ENCODE data around the gene HOXD3.

Gene HOXD3

DNA sequence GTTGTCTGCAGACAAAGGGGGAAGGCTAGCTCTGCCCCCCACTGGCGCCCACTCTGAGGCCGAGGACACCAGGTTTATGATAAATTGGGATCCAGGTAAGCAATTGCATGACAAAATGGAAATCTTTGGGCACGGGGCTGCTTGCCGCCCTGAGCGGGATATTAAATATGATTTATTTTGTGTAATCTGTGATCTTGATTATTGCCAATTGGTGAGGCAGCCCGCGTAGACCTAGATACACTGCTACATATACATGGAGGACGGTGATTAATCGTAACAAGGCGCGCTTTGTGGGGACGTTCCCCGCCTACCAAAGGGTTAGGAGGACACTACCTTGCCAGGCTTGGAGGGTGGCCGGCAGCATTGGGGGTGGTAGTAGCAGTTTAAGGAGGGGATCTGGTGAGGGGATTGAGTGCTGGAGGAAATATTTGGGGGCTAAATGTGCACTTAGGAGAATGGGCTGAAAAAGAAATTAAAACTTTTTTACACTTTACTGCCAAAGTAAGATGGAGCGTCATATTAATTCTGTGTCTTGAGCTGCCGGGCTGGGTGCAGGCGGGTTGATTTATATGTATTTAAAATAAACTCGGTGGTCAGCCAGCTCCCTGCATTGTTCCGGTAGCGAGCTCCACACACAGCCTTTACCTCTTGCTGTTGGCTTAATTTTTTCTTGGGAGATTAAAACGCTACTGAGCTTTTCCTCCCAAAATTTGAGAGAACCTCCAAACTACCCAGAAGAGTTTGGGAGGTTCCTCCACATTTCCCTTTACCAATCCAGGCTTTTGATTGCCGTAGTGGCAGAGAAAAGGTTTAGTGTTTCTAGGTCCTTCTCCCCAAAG, 4.1 kb downstream of the HOXD3 start:
- in situ Hi-C loops (cut with HindIII; ENCODE audit: low sequenced_read_pairs) = no loop called here

DNA sequence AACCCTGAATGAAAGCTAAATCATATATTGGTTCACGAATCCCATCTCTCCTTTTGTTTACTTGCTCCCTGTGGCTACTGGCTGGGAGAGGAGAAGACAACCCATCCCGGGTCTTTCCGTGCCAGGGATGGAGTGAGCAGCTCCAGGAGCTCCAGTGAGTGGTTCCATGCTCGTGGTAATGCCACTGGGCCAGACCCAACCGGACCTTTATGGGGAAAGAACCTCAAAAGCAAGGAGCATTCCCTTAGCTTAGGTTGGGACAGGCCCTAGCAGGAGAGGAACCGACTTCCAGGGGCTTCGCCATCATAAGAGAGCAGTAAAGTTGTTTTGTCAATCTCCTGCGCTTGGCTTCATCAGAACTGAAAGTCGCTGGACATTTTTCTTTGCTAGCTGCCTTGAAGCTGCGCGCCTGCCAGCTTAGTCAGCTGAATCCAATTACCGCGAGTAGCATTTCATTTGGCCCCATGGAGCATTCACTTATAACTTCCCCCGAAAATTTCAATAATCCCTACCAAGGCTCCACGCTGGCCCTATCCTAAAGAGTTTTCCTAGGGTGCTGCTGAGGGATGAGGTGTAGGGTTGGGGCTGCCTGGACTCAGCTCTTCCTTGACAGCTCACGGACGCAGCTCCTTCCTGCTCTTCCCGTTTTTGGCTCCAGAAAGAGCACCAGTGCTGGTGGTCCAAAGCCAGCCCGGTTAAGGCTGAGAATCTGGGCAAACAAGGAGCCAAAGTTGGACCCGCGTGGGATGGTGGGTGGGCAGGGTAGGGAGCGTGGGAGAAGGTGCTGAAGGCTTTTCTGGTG, 4.9 kb downstream of the HOXD3 start:
- in situ Hi-C loops (cut with HindIII; ENCODE audit: low sequenced_read_pairs) = no loop called here

DNA sequence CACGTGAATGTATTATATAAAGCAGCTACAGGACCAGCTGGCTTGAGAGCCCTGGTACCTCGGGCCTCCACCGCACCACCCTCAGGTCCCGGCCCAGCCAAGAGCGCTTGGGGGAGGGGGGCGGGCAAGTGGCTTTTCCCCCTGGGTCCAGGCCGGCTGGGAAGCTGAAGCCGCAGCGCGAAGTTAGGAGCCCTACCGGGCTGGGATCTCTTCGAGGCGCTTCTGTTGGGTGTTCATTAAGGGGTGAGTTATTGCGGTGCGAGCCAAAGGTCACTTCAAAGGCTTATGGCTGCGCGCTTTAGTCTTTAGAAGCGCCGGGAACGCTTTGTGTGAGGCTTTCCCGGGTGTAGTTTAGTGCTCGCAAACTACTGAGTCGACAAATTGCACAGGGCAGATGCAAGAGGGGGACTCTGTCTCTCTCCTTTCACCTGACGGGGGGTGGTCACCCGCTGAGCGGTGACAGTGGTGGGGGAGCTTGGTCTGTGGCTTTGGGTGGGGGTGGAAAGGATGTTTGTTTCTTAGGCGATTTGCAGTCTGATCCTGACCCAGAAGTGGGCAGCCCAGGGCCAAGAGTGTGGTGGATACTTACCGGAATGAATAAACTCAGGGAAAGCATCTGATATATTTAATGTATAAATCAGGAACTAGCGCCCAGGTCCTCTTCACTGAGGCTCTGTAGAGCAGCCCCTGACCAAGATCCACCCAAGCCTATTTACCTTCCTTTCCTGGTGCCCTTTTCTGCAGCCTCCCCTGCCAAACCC, 6.0 kb downstream of the HOXD3 start:
- in situ Hi-C loops (cut with HindIII; ENCODE audit: low sequenced_read_pairs) = no loop called here

DNA sequence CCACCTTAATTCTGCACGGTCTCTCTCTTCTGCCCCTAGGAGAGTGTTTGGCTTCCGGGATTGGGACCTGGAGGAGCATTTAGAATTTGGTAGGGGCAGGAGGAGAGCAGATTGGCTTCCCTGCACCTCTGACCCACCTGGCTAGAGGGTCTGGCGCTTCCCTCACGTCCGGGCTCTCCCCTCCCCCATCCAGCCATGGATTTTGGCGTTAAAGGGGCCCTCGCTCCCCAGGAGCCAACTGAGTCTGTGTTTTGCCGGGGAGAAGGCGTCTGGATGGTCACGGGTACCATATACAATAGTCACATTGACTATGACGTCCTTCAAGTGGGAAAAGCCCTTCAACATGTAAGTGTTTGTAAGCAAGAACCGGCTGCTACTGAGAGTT, 6.6 kb downstream of the HOXD3 start:
- in situ Hi-C loops (cut with HindIII; ENCODE audit: low sequenced_read_pairs) = no loop called here

DNA sequence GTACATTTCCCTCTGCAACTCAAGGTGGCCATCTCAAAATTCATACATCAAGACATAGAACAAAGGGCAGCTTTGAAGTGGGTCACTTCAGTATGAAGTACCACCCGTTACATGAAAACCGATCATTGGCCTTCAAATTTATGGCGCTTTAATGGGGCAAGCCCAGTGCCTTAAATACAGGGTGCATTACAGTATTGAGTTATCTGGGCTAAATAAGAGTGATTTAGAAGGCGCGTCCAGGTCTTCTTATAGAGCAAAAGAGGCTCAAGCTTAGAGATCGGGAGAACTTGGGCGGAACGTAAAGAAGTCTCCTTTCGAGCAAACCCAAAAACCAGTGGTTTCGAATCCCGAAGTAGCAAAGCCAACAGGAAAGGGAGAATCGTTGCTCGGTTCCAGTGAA, 7.1 kb downstream of the HOXD3 start:
- in situ Hi-C loops (cut with HindIII; ENCODE audit: low sequenced_read_pairs) = no loop called here

DNA sequence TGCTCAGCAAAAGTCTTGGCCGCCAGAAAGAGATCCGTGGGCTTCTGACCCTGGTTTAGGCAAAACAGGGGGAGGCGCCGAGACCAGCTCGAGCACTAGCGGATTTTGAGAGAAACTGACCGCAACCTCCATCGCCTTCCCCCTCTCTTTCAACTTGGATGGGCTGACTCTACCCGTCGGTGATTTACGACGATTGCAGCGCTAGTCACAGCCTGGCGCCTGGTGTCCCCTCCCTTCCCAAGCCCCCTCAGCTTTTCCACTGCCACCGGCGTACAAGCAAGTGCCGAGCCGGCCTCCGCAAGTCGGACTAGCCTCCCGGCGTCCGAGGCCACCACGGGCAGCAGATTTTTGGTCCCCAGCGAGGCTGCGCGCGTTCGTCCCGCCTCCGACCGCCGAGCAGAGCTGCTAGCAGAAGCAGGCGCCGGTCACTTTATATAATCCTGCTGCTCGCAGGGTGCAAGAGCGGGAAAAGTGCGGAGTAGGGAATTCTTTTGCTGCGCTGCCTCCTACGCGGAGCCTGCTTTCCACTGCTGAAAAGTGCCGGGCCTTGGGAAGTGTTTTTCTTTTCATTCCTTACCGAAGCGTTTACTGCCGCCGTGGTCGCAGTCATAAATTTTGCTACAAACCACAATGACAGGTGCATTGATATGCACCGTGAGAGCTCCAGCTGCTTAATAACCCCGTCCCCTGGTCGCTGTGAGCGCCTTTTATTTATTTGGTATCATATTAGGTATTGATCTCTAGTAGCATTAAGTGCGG, 7.7 kb downstream of the HOXD3 start:
- in situ Hi-C loops (cut with HindIII; ENCODE audit: low sequenced_read_pairs) = no loop called here

DNA sequence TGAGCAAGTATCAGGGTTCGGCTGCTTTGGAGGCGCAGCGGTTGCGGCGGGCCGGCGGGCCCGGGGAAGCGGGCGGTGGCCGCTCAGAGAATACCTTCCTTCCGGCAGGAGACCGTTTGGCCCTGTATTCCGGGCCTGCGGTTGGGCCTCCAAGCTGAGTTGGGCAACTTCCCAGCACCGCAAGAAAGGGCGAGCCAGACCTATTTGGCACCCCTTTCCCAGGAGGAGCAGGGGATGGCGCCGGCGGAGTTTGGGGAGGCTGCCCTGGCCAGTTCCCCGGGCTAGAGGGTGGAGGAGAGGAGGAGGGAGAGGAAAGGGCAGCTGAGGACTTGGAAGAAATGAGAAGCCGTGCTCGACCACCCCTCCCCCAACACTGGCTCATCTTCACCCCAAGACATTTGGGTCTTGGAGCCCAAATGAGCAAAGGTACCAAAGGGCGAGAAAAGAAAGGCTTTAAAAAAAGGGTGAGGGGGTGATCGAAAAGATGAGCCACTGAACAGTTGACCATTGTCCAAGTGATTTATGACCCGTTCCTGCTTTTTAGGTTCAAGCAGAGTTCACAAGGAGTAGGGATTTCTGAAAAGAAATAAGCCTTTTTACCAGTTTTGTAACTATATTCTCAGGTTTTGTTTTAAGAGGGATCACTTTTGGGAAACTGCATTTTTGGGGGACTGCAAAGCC, 8.4 kb downstream of the HOXD3 start:
- in situ Hi-C loops (cut with HindIII; ENCODE audit: low sequenced_read_pairs) = no loop called here

DNA sequence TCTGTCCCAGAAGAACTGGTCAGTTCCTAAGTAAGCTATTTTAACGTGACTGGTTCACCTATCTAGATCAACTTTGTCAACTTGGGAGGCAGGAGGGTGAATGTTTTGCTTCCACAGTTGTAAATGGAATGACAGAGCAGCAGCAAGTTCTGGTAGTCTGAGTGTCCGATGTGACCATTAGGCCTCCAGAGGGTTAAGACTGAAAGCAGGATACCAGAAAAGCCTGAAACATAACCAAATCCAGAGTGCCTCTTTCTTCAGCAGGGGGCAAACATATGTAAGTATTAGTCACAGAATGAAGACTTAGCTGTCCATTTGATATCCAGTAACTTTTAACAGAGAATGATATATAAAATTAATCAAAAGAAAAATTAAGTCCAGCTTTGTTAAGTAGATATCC, 9.2 kb downstream of the HOXD3 start:
- in situ Hi-C loops (cut with HindIII; ENCODE audit: low sequenced_read_pairs) = no loop called here

DNA sequence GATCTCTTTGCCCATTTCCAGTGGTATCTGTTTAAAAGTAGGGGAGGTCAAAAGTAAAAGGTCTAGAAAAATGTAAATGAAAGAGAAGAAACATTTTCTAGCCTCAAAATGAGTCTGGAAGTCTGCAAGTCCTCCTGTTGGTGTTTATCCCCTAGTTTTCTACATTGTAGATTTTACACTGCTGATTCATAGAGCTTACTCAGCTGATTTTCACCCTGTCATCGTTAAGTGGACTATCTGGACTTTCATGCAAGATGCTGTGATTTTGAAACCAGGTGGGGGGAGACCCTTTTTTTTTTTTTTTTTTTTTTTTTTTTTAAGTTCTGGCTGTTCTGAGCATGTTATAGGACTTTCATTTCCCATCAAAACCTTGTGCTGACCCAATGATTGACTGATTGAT, 10.3 kb downstream of the HOXD3 start:
- in situ Hi-C loops (cut with HindIII; ENCODE audit: low sequenced_read_pairs) = no loop called here

DNA sequence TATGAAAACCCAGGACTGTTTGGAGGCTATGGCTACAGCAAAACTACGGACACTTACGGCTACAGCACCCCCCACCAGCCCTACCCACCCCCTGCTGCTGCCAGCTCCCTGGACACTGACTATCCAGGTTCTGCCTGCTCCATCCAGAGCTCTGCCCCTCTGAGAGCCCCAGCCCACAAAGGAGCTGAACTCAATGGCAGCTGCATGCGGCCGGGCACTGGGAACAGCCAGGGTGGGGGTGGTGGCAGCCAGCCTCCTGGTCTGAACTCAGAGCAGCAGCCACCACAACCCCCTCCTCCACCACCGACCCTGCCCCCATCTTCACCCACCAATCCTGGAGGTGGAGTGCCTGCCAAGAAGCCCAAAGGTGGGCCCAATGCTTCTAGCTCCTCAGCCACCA, 12.1 kb downstream of the HOXD3 start:
- in situ Hi-C loops (cut with HindIII; ENCODE audit: low sequenced_read_pairs) = no loop called here

DNA sequence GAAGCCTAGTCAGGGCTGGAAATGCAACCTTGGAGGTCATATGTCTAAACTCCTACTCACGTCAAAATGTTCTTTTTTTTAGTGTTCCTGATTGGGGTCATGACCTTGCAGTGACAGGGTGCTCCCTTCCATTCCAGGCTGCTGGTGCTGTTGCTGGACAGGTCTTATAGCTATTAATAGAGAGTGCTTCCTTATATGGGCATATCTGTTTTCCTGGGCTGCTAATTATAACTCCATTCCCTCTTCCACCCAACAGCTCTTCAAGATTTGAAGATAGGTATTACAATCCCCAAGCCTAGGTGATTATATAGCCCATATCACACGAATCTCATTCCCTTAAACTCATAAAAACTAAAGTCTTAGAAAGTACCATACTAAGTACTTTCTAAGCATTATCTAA, 12.6 kb downstream of the HOXD3 start:
- in situ Hi-C loops (cut with HindIII; ENCODE audit: low sequenced_read_pairs) = no loop called here

DNA sequence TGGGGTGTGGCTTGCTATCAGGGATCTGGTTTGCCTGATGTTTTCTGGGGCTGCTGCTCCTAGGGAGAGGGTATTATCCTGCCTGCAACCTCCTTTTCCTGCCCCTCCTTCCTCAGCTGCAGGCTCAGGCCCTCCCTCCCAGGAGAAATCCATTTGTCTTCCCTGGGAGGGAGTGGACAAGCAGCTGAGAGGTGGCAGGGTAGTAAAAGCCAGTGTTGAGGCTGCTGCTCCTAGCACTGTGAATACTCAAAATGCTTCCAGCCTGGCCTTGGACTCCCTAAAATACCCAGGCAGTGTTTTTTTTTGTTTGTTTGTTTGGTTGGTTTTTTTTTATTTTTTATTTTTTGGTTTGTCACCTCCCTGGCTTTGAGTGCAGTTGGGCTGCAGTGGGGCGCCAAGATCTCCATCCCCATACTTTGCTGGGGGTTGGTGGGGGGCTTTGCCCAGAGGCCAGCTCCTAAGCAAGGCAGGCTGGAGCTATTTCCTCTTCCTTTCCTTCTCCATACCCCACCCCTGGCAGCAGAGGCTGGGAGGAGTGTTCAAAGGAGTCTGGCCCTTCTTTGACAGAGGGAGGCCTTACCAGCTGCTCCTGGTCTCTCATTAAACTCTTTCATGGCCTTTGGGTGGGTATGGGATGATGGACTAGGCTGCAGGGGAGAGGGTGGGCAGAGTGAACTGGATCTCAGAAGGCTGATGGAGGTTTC, 13.6 kb downstream of the HOXD3 start:
- in situ Hi-C loops (cut with HindIII; ENCODE audit: low sequenced_read_pairs) = no loop called here

DNA sequence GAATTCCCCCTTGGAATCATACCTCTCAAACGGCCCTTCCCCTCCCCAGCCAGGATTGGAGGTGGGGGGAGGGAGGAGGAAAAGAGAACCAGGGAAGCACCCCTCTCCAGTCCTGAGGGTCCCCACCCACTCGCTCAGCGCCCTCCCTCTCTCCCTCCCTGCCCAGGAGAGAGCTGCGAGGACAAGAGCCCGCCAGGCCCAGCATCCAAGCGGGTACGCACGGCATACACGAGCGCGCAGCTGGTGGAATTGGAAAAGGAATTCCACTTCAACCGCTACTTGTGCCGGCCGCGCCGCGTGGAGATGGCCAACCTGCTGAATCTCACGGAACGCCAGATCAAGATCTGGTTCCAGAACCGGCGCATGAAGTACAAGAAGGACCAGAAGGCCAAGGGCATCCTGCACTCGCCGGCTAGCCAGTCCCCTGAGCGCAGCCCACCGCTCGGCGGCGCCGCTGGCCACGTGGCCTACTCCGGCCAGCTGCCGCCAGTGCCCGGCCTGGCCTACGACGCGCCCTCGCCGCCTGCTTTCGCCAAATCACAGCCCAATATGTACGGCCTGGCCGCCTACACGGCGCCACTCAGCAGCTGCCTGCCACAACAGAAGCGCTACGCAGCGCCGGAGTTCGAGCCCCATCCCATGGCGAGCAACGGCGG, 14.4 kb downstream of the HOXD3 start:
- in situ Hi-C loops (cut with HindIII; ENCODE audit: low sequenced_read_pairs) = no loop called here

DNA sequence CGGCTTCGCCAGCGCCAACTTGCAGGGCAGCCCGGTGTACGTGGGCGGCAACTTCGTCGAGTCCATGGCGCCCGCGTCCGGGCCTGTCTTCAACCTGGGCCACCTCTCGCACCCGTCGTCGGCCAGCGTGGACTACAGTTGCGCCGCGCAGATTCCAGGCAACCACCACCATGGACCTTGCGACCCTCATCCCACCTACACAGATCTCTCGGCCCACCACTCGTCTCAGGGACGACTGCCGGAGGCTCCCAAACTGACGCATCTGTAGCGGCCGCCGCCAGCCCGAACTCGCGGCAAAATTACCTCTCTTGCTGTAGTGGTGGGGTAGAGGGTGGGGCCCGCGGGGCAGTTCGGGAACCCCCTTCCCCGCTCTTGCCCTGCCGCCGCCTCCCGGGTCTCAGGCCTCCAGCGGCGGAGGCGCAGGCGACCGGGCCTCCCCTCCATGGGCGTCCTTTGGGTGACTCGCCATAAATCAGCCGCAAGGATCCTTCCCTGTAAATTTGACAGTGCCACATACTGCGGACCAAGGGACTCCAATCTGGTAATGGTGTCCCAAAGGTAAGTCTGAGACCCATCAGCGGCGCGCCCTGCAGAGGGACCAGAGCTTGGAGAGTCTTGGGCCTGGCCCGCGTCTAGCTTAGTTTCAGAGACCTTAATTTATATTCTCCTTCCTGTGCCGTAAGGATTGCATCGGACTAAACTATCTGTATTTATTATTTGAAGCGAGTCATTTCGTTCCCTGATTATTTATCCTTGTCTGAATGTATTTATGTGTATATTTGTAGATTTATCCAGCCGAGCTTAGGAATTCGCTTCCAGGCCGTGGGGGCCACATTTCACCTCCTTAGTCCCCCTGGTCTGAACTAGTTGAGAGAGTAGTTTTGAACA, 15.1 kb downstream of the HOXD3 start:
- in situ Hi-C loops (cut with HindIII; ENCODE audit: low sequenced_read_pairs) = no loop called here

DNA sequence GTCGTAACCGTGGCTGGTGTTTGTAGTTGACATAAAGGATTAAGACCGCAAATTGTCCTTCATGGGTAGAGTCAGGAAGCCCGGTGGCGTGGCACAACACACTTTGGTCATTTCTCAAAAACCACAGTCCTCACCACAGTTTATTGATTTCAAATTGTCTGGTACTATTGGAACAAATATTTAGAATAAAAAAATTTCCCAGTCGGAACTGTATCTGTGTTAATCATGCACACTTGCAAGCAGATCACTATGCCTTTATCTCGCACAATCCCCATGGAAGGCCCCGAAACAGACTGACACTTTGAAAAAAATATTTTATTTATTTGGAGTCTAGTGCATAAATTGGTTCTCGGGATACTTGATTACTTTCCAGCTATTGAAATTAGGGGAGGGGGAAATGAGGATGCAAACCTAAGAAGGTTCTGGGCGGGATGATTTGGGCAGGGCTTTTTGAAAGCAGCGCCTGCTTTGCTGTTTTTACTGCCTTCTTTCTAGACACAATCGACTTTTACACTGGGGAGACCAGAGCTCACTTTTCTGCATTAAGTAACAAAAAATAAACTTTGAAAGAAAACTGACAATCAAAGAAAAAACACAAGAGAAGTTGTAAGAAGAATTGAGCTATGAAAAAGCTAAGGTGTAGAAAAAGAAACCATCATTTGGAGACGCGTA, 15.9 kb downstream of the HOXD3 start:
- in situ Hi-C loops (cut with HindIII; ENCODE audit: low sequenced_read_pairs) = no loop called here

DNA sequence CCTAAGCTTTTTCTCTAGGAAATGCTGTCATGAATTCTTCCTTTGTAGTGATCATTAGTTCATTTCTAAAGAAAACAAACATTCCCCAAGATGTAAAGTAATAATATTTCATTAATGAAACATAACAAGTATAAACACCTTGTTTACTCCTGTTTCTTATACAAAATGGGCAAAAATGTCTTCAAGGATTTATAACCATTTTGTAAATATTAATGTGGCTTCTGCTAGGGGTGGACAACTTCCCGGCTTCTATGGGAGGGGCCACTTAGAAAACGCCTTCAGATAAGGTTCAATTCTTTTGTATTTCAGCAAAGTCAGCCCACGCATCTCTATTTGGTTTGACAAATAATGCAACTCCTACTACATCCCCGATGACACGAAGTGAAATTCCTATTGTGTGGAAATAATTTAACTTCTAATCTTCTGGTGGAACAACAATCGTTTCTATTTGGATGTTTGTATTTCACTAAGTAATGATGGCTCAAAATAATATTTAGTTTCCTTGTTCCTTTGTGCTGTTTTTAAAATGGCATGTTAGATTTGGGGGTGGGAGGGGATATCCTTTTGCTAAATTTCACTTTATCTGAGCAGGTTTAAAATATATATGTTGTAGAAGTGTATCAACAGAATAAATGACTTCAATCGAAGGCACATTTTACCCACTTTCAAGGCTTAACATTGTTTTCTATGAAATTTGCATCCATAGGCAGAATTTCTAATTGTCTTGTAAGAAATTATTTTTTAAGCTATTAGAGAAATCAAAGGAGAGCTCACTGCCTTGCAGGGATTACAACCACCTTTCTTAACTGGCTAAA, 16.7 kb downstream of the HOXD3 start:
- in situ Hi-C loops (cut with HindIII; ENCODE audit: low sequenced_read_pairs) = no loop called here

DNA sequence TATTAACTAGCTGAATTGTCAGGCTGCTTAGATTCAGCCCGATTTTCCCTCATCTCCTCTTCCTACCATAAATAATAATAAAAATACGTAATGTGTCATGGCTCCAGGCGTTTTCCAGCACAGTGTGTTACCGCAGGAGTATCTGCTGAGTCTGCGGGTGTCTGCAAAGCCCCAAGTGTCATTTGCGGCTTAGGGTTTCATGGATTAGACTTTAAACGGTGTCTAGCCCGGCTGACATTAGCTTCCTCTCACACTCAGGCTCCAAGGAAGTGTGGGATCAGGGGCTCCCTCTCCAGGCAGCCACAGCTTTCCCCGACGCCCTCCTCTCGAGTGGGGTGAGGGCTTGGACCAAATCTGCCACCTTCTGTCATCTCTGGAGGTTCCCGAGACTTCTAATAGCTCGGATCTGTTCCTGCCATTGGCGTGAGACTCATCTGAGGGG, 17.3 kb downstream of the HOXD3 start:
- in situ Hi-C loops (cut with HindIII; ENCODE audit: low sequenced_read_pairs) = no loop called here

All from DLD1 (cell line).